Endometrial microvascular endothelial cells (primary cell): ENCODE results near the gene METTL9. TPM values are rescaled to one million over a fixed set of nuclear protein-coding genes. Genes with fewer than 3 reads are reported as not detected.
"Not testable (repeated sequence)": the region's sequence is repeated elsewhere in the genome, so short reads cannot be mapped to it uniquely, and the experiment has no call there.

ENCODE experiments used
- in situ Hi-C: cut with HindIII; loops from 2 replicates; pipeline ENCODE4 v1.10.0; 2017; ENCODE audit warnings: low sequenced_read_pairs, low pct_unique_long_range_greater_than_20kb; ENCODE audit errors: inconsistent ontology term
- total RNA-seq: library from RNA; depleted of rRNA; stranded (reverse); fragments of >200 nt; gene quantifications from one replicate; pipeline ENCODE4 v1.2.3, GENCODE V29; 2015; ENCODE audit errors: inconsistent ontology term

The METTL9 gene
- total RNA-seq, 1 donor from 2014 or later: 169 TPM

- in situ Hi-C loops: no loop called here
Measured at GRCh38 chr16:21689107-21689506, 89.7 kb downstream of the METTL9 start.

- in situ Hi-C loops: not testable (repeated sequence)
Measured at GRCh38 chr16:21690967-21691366, 91.6 kb downstream of the METTL9 start.

GRCh38 chr16:21694609-21695008 lies 95.2 kb downstream of the METTL9 start:
- in situ Hi-C loops: no loop called here

GRCh38 chr16:21697032-21697431 lies 97.7 kb downstream of the METTL9 start:
- in situ Hi-C loops: no loop called here

- in situ Hi-C loops: no loop called here
Measured at GRCh38 chr16:21698169-21699032, 99.0 kb downstream of the METTL9 start.

- in situ Hi-C loops: no loop called here
Measured at GRCh38 chr16:21701271-21701670, 101.9 kb downstream of the METTL9 start.

GRCh38 chr16:21702276-21702675 lies 102.9 kb downstream of the METTL9 start:
- in situ Hi-C loops: no loop called here

GRCh38 chr16:21703156-21703555 lies 103.8 kb downstream of the METTL9 start:
- in situ Hi-C loops: no loop called here

GRCh38 chr16:21703589-21704174 lies 104.3 kb downstream of the METTL9 start:
- in situ Hi-C loops: no loop called here

- in situ Hi-C loops: no loop called here
Measured at GRCh38 chr16:21704266-21704665, 104.9 kb downstream of the METTL9 start.

- in situ Hi-C loops: no loop called here
Measured at GRCh38 chr16:21704733-21705132, 105.4 kb downstream of the METTL9 start.

Other genes with a start within 250 kb of the METTL9 start
- not detected for gene IGSF6, start 53.0 kb downstream of the METTL9 start, total RNA-seq
- gene OTOA, start 64.4 kb downstream of the METTL9 start, total RNA-seq: not detected